ENCODE results near the gene ZNF57. TPM values are rescaled to one million over a fixed set of nuclear protein-coding genes. Genes with fewer than 3 reads are reported as not detected.
"Not testable (repeated sequence)": the region's sequence is repeated elsewhere in the genome, so short reads cannot be mapped to it uniquely, and the experiment has no call there.

Gene ZNF57
- total and polyA plus RNA-seq, 2 experiments from 2014 or later = 2.1 to 5.4 TPM

DNA sequence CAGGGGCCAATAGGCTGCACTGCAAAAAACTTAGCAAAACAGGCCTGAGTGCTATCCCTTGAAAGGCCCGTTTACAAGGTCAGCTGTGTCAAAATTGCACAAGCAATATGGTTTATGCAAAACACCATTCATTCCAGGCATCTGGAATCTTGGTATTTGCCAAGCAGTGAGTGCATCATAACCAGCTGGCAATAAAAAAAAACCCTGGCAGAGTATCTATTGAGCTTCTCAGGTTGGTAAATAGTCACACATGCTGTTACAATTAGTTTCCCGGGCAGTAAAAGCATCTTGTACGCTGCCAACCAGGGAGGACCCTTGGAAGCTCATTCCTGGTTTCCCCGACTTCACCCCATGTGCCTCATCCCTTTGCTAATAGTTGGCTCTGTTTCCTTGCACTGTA lies 22.8 kb downstream of the ZNF57 start:
- Histone ChIP-seq H3K9me3 (ENCODE audit: low read depth) (no peaks in the 10 kb centered on the region), H3K4me3 (no peak overlapping the region), H3K4me1 (ENCODE audit: low read depth) (no peaks in the 10 kb centered on the region), H3K36me3 (no peaks in the 10 kb centered on the region), H3K27me3 (no peaks in the 10 kb centered on the region), H3K27ac (no peak overlapping the region)
- TF ChIP-seq, protein P1, sequence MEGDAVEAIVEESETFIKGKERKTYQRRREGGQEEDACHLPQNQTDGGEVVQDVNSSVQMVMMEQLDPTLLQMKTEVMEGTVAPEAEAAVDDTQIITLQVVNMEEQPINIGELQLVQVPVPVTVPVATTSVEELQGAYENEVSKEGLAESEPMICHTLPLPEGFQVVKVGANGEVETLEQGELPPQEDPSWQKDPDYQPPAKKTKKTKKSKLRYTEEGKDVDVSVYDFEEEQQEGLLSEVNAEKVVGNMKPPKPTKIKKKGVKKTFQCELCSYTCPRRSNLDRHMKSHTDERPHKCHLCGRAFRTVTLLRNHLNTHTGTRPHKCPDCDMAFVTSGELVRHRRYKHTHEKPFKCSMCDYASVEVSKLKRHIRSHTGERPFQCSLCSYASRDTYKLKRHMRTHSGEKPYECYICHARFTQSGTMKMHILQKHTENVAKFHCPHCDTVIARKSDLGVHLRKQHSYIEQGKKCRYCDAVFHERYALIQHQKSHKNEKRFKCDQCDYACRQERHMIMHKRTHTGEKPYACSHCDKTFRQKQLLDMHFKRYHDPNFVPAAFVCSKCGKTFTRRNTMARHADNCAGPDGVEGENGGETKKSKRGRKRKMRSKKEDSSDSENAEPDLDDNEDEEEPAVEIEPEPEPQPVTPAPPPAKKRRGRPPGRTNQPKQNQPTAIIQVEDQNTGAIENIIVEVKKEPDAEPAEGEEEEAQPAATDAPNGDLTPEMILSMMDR (IDR thresholded peaks at IDR 0.05; ENCODE audit: low read depth, low read length) = no peak
- peak in 1 of 2 donors; percentile 49 for DNase-seq (ENCODE audit: low read depth in 1 of 2, low spot score in 1 of 2)

DNA sequence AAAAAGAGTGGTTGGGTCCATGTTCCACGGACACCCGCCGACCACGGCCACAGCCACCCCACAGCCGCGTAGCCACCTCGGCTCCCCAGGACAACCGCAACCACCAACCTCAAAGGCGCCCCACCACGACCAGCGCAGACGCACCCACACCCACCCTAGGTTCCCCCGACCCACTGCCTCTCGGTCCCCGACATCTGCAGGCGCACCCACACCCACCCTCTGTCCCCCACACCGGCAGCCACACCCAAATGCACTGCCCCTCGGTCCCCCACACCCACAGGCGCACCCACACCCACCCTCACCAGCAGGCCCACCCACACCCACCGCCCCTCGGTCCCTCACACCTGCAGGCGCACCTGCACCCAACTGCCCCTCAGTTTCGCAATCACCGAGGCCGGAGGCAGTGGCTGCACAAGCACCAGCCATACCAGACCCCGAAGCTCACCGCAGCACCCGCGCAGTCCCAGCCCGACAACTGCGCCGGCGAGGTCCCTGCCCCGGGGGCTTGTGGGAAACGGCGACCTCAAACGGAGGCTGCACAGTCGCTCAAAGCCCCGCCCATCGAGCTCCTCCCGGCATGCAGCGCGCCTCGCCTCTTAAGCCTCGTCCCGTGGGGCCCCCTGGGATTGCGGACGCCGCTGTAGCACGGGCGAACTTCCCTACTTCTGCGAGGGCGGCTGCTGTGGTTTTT lies 25.8 kb downstream of the ZNF57 start:
- Histone ChIP-seq H3K9me3 (ENCODE audit: low read depth) (no peaks in the 10 kb centered on the region), H3K4me1 (ENCODE audit: low read depth) (no peaks in the 10 kb centered on the region), H3K27ac (no peak overlapping the region), H3K4me3 (no peak overlapping the region), H3K27me3 (no peaks in the 10 kb centered on the region), H3K36me3 (no peaks in the 10 kb centered on the region)
- TF ChIP-seq, protein P1 (IDR thresholded peaks at IDR 0.05; ENCODE audit: low read depth, low read length) = no peak
- DNase-seq (ENCODE audit: low read depth in 1 of 2, low spot score in 1 of 2) = no peak

DNA sequence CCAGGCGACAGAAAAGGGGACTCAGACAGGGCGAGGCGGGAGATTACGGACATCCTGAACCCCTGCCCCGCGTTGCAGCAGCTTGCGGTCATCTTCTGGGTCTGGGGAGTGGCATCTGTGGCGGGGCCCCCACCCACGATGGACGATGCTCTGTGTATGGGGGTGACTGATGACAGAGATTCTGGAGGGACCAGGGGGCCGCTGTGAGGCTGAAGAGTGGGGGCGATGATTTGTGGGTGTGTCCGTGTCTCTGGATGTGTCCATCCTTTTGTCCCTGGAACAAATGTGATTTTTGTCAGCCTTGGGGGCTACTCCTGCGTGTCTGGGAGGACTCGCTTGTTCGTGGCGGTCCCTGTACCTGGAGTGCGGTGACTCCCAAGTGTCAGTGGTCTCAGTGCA lies 26.3 kb downstream of the ZNF57 start:
- H3K27ac ChIP-seq = no peak overlapping the region
- no peak overlapping the region for H3K4me3 ChIP-seq
- H3K36me3 ChIP-seq = no peaks in the 10 kb centered on the region
- H3K9me3 ChIP-seq (ENCODE audit: low read depth) = no peaks in the 10 kb centered on the region
- no peaks in the 10 kb centered on the region for H3K4me1 ChIP-seq (ENCODE audit: low read depth)
- no peak for DNase-seq (ENCODE audit: low read depth in 1 of 2, low spot score in 1 of 2)
- TF ChIP-seq, protein P1 (IDR thresholded peaks at IDR 0.05; ENCODE audit: low read depth, low read length) = no peak
- H3K27me3 ChIP-seq = no peaks in the 10 kb centered on the region

DNA sequence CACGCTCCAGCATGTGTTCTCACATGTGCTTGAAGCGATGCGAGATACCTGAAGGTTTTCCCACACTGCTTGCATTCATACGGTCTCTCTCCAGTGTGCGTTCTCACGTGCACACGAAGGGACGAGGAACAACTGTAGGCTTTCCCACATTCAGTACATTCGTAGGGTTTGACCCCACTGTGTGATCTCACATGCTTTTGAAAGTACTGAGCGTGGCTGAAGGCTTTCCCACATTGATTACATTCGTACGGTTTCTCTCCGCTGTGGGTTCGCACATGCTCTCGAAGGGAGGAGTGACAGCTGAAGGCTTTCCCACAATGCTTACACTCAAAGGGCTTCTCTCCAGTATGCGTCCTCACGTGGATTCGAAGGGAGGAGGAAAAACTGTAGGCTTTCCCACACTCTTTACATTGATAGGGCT lies 32.8 kb downstream of the ZNF57 start:
- Histone ChIP-seq H3K4me1 (ENCODE audit: low read depth) (no peaks in the 10 kb centered on the region), H3K27ac (no peak overlapping the region), H3K9me3 (ENCODE audit: low read depth) (peaks cover 5% of the 10 kb centered on the region), H3K4me3 (no peak overlapping the region), H3K27me3 (no peaks in the 10 kb centered on the region), H3K36me3 (peaks cover 32% of the 10 kb centered on the region)
- TF ChIP-seq, protein P1 (IDR thresholded peaks at IDR 0.05; ENCODE audit: low read depth, low read length) = no peak
- no peak for DNase-seq (ENCODE audit: low read depth in 1 of 2, low spot score in 1 of 2)

DNA sequence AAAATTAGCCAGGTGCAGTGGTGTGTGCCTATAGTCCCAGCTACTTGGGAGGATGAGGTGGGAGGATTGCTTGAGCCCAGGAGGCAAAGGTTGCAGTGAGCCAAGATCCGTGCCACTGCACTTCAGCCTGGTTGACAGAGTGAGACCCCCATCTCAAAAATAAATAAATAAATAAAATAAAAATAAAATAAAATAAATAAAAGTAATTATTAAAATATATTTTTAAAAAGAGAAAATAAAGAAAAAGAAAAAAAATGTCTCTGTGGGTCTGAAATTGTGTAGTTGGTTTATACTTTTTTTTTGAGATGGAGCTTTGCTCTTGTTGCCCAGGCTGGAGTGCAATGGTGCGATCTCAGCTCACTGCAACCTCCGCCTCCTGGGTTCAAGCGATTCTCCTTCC lies 35.1 kb downstream of the ZNF57 start:
- not testable (repeated sequence) for H3K4me1 ChIP-seq (ENCODE audit: low read depth); H3K9me3 ChIP-seq (ENCODE audit: low read depth); H3K4me3 ChIP-seq; DNase-seq (ENCODE audit: low read depth in 1 of 2, low spot score in 1 of 2); H3K27ac ChIP-seq; H3K27me3 ChIP-seq
- H3K36me3 ChIP-seq = peaks cover 32% of the 10 kb centered on the region

DNA sequence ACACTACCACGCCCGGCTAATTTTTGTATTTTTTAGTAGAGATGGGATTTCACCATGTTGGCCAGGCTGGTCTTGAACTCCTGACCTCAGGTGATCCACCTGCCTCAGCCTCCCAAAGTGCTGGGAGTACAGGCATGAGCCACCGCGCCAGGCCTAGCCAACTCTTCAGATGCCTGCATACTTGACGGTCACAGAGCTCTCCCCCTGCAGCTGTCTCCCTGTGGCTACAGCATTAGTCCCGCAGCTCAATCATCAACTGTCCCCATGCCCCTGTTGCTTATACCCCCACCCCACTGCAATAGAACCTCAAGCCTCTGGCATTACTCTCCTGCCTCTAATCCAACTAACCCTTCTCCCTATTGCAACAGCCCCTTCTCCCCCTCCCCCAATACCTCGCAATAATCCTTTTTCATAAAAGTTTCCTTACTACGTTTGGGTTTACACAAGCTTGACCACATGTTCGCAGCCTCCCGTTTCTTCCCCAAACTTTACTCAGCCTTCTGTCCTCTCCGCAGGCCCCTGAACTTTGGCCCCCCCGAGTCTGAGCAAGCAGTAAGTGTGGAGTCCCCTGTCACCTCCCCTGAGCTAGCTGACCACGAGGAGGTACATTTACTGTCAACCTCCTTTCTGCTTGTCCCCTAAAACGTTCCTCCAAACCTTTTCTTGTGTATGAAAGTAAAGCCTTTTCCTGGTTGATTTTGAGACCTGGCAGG lies 42.4 kb downstream of the ZNF57 start:
- TF ChIP-seq, protein P1 (IDR thresholded peaks at IDR 0.05; ENCODE audit: low read depth, low read length) = no peak
- peaks cover 4% of the 10 kb centered on the region for H3K36me3 ChIP-seq
- no peaks in the 10 kb centered on the region for H3K4me1 ChIP-seq (ENCODE audit: low read depth)
- H3K9me3 ChIP-seq (ENCODE audit: low read depth) = no peaks in the 10 kb centered on the region
- no peak overlapping the region for H3K4me3 ChIP-seq
- H3K27me3 ChIP-seq = no peaks in the 10 kb centered on the region
- no peak for DNase-seq (ENCODE audit: low read depth in 1 of 2, low spot score in 1 of 2)
- no peak overlapping the region for H3K27ac ChIP-seq

Data from cardiac muscle cell (in vitro differentiated cells and primary cell).